ENCODE measurements around the gene KCNK1. TPM values are rescaled to one million over a fixed set of nuclear protein-coding genes. Genes with fewer than 3 reads are reported as not detected.

KCNK1 gene
- total RNA-seq, 1 donor from 2014 or later, result not detected

DNA sequence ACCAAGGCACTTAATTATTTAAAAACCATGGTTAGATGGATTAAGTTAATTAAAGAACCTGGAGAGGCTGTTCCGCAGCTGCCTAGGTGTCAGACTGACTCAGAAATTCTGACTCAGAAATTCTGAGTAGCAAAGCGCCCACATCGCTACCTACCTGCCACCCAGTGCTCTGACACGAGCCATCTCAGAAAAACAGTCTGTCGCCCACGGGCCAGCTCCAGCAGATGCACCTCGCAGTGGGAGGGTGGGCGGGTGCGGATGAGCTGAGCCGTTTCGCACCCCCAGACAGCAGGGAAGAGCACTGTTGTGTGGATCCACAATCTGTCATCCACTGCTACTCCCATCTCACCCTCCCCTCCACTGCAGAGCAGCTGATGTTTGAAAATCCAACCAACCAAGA, 13.5 kb downstream of the KCNK1 start:
- Mint-ChIP-seq H3K36me3 (ENCODE audit: unreplicated experiment) (no peaks in the 10 kb centered on the region), H3K4me1 (ENCODE audit: unreplicated experiment) (no peaks in the 10 kb centered on the region), H3K27ac (ENCODE audit: unreplicated experiment) (no peak overlapping the region), H3K27me3 (ENCODE audit: unreplicated experiment) (no peaks in the 10 kb centered on the region), H3K4me3 (ENCODE audit: unreplicated experiment) (no peak overlapping the region), H3K9me3 (ENCODE audit: unreplicated experiment) (peaks cover 8% of the 10 kb centered on the region)
- no peak for DNase-seq (ENCODE audit: extremely low spot score, unreplicated experiment)
- TF ChIP-seq, protein P1, sequence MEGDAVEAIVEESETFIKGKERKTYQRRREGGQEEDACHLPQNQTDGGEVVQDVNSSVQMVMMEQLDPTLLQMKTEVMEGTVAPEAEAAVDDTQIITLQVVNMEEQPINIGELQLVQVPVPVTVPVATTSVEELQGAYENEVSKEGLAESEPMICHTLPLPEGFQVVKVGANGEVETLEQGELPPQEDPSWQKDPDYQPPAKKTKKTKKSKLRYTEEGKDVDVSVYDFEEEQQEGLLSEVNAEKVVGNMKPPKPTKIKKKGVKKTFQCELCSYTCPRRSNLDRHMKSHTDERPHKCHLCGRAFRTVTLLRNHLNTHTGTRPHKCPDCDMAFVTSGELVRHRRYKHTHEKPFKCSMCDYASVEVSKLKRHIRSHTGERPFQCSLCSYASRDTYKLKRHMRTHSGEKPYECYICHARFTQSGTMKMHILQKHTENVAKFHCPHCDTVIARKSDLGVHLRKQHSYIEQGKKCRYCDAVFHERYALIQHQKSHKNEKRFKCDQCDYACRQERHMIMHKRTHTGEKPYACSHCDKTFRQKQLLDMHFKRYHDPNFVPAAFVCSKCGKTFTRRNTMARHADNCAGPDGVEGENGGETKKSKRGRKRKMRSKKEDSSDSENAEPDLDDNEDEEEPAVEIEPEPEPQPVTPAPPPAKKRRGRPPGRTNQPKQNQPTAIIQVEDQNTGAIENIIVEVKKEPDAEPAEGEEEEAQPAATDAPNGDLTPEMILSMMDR (IDR thresholded peaks at IDR 0.05), result no peak

DNA sequence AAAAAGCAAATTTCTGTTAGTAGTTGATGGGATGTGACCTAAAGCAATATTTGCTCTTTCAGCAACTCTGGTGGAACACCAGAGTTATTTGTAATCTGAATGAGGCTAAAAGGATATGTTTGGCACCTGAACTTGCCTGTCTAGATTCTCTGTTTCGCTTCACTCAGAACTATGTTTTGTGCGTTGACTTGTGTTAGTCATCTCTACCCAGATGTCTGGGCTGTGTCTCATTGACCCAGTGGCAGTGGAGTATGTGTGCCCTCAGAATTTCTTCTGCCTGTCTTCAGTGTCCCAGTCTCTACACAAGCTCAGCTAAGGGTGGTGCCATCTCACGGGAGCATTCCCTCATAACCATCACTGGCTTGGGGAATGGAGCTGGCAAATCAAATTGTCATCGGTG, 13.9 kb downstream of the KCNK1 start:
- DNase-seq (ENCODE audit: extremely low spot score, unreplicated experiment), result no peak
- Mint-ChIP-seq H3K4me1 (ENCODE audit: unreplicated experiment) (no peaks in the 10 kb centered on the region), H3K27me3 (ENCODE audit: unreplicated experiment) (no peaks in the 10 kb centered on the region), H3K36me3 (ENCODE audit: unreplicated experiment) (no peaks in the 10 kb centered on the region), H3K4me3 (ENCODE audit: unreplicated experiment) (no peak overlapping the region), H3K27ac (ENCODE audit: unreplicated experiment) (no peak overlapping the region), H3K9me3 (ENCODE audit: unreplicated experiment) (peaks cover 8% of the 10 kb centered on the region)
- TF ChIP-seq, protein P1 (IDR thresholded peaks at IDR 0.05), result no peak

GRCh38 chr1:233629305-233629935, 15.5 kb downstream of the KCNK1 start:
- no peak for DNase-seq (ENCODE audit: extremely low spot score, unreplicated experiment)
- H3K9me3 Mint-ChIP-seq (ENCODE audit: unreplicated experiment), result peaks cover 8% of the 10 kb centered on the region
- H3K36me3 Mint-ChIP-seq (ENCODE audit: unreplicated experiment), result no peaks in the 10 kb centered on the region
- H3K4me1 Mint-ChIP-seq (ENCODE audit: unreplicated experiment), result no peaks in the 10 kb centered on the region
- H3K27me3 Mint-ChIP-seq (ENCODE audit: unreplicated experiment), result no peaks in the 10 kb centered on the region
- TF ChIP-seq, protein P1 (IDR thresholded peaks at IDR 0.05), result no peak
- H3K4me3 Mint-ChIP-seq (ENCODE audit: unreplicated experiment), result no peak overlapping the region
- no peak overlapping the region for H3K27ac Mint-ChIP-seq (ENCODE audit: unreplicated experiment)

DNA sequence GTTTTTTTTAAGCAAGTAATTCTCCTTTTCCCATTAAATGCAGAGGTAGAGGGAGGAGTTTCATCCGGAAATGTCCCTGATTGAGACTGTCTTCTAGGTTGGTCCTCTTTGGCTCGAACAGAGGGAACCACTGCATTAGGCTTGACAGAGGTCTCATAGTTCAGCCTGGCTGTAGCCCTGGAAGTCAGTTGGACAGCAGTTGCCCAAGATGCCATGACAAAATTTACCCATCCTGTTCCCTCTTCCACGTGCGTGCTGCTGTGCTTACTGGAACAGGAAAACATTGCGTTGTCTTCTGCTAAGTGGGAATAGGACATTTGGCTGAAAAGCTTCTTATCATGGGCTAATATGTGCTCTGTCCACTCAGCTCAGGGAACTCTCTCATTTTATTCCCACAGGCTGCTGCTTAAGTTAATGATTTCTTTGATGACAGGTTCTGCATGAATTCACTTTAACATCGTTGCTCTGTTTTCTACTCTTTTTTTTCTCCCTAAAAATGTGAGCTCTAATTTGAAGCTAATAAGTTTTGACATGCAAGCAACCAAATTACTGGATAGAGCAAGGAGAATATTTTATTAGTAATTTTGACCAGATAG, 18.0 kb downstream of the KCNK1 start:
- H3K4me1 Mint-ChIP-seq (ENCODE audit: unreplicated experiment), result no peaks in the 10 kb centered on the region
- H3K36me3 Mint-ChIP-seq (ENCODE audit: unreplicated experiment), result no peaks in the 10 kb centered on the region
- H3K27ac Mint-ChIP-seq (ENCODE audit: unreplicated experiment), result no peak overlapping the region
- no peaks in the 10 kb centered on the region for H3K27me3 Mint-ChIP-seq (ENCODE audit: unreplicated experiment)
- no peak for DNase-seq (ENCODE audit: extremely low spot score, unreplicated experiment)
- TF ChIP-seq, protein P1 (IDR thresholded peaks at IDR 0.05), result no peak
- peaks cover 17% of the 10 kb centered on the region for H3K9me3 Mint-ChIP-seq (ENCODE audit: unreplicated experiment)
- H3K4me3 Mint-ChIP-seq (ENCODE audit: unreplicated experiment), result no peak overlapping the region

GRCh38 chr1:233632436-233632835, 18.5 kb downstream of the KCNK1 start:
- H3K9me3 Mint-ChIP-seq (ENCODE audit: unreplicated experiment), result peaks cover 17% of the 10 kb centered on the region
- no peaks in the 10 kb centered on the region for H3K27me3 Mint-ChIP-seq (ENCODE audit: unreplicated experiment)
- TF ChIP-seq, protein P1 (IDR thresholded peaks at IDR 0.05), result no peak
- no peaks in the 10 kb centered on the region for H3K4me1 Mint-ChIP-seq (ENCODE audit: unreplicated experiment)
- H3K27ac Mint-ChIP-seq (ENCODE audit: unreplicated experiment), result no peak overlapping the region
- no peak for DNase-seq (ENCODE audit: extremely low spot score, unreplicated experiment)
- H3K4me3 Mint-ChIP-seq (ENCODE audit: unreplicated experiment), result no peak overlapping the region
- H3K36me3 Mint-ChIP-seq (ENCODE audit: unreplicated experiment), result no peaks in the 10 kb centered on the region
